ENCODE measurements around the gene JUNB. TPM values are rescaled to one million over a fixed set of nuclear protein-coding genes. Genes with fewer than 3 reads are reported as not detected.

The JUNB gene
- total and polyA plus RNA-seq, 2 of the 13 experiments (the other 11 are each of a cell fraction or from before 2014, with no cell fraction given), result 7.7 to 8.2 TPM

GRCh38 chr19:12825254-12826131, 34.2 kb downstream of the JUNB start (continued):
- no peak for TF ChIP-seq ZNF512B (CRISPR knock-in tag; IDR thresholded peaks at IDR 0.05; ENCODE audit: borderline replicate concordance)
- no peak for TF ChIP-seq NONO (IDR thresholded peaks at IDR 0.05)
- TF ChIP-seq NONO (CRISPR knock-in tag; conservative IDR thresholded peaks at IDR 0.05), result no peak
- 0 out of 2 replicates have a peak, but pooled peaks have one; percentile 26 for TF ChIP-seq FOXO1 (CRISPR knock-in tag; IDR thresholded peaks at IDR 0.05)
- no peak for TF ChIP-seq E2F5 (CRISPR knock-in tag; conservative IDR thresholded peaks at IDR 0.05)
- TF ChIP-seq, protein P1, sequence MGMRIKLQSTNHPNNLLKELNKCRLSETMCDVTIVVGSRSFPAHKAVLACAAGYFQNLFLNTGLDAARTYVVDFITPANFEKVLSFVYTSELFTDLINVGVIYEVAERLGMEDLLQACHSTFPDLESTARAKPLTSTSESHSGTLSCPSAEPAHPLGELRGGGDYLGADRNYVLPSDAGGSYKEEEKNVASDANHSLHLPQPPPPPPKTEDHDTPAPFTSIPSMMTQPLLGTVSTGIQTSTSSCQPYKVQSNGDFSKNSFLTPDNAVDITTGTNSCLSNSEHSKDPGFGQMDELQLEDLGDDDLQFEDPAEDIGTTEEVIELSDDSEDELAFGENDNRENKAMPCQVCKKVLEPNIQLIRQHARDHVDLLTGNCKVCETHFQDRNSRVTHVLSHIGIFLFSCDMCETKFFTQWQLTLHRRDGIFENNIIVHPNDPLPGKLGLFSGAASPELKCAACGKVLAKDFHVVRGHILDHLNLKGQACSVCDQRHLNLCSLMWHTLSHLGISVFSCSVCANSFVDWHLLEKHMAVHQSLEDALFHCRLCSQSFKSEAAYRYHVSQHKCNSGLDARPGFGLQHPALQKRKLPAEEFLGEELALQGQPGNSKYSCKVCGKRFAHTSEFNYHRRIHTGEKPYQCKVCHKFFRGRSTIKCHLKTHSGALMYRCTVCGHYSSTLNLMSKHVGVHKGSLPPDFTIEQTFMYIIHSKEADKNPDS (CRISPR knock-in tag; IDR thresholded peaks at IDR 0.05), result no peak
- TF ChIP-seq, protein P2, sequence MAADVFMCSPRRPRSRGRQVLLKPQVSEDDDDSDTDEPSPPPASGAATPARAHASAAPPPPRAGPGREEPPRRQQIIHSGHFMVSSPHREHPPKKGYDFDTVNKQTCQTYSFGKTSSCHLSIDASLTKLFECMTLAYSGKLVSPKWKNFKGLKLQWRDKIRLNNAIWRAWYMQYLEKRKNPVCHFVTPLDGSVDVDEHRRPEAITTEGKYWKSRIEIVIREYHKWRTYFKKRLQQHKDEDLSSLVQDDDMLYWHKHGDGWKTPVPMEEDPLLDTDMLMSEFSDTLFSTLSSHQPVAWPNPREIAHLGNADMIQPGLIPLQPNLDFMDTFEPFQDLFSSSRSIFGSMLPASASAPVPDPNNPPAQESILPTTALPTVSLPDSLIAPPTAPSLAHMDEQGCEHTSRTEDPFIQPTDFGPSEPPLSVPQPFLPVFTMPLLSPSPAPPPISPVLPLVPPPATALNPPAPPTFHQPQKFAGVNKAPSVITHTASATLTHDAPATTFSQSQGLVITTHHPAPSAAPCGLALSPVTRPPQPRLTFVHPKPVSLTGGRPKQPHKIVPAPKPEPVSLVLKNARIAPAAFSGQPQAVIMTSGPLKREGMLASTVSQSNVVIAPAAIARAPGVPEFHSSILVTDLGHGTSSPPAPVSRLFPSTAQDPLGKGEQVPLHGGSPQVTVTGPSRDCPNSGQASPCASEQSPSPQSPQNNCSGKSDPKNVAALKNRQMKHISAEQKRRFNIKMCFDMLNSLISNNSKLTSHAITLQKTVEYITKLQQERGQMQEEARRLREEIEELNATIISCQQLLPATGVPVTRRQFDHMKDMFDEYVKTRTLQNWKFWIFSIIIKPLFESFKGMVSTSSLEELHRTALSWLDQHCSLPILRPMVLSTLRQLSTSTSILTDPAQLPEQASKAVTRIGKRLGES (CRISPR knock-in tag; IDR thresholded peaks at IDR 0.05; ENCODE audit: borderline replicate concordance), result no peak
- no peak for TF ChIP-seq ASH2L (IDR thresholded peaks at IDR 0.05; ENCODE audit: insufficient read length, low read depth, low read length)
- no peak for TF ChIP-seq RFXANK (CRISPR knock-in tag; IDR thresholded peaks at IDR 0.05)
- no peak for TF ChIP-seq ELF4 (CRISPR knock-in tag; IDR thresholded peaks at IDR 0.05; ENCODE audit: borderline replicate concordance)
- TF ChIP-seq NFE2L1 (CRISPR knock-in tag; IDR thresholded peaks at IDR 0.05; ENCODE audit: borderline replicate concordance), result no peak
- no peak for TF ChIP-seq ZNF446 (CRISPR knock-in tag; IDR thresholded peaks at IDR 0.05)
- TF ChIP-seq TERF1 (CRISPR knock-in tag; IDR thresholded peaks at IDR 0.05), result no peak
- no peak for TF ChIP-seq ZNF569 (CRISPR knock-in tag; IDR thresholded peaks at IDR 0.05; ENCODE audit: borderline replicate concordance)
- no peak for TF ChIP-seq ZBTB46 (CRISPR knock-in tag; IDR thresholded peaks at IDR 0.05; ENCODE audit: borderline replicate concordance)
- no peak for TF ChIP-seq ZNF589 (CRISPR knock-in tag; conservative IDR thresholded peaks at IDR 0.05)

All from HepG2 (cell line).